GM21825 (cell line): Measurements from ENCODE around the gene RXRA.

Experiments
- ATAC-seq: cut with Tn5 transposase; IDR thresholded peaks from one replicate; pipeline ENCODE4 v1.9.1; 2021; ENCODE audit warnings: mild to moderate bottlenecking, moderate library complexity; ENCODE audit not compliant: unreplicated experiment

Gene RXRA

GRCh38 chr9:134378901-134379338 lies 52.7 kb downstream of the RXRA start:
- no peak for ATAC-seq

GRCh38 chr9:134379831-134380365 lies 53.6 kb downstream of the RXRA start:
- no peak for ATAC-seq

GRCh38 chr9:134380542-134381271 lies 54.5 kb downstream of the RXRA start:
- ATAC-seq: no peak

DNA sequence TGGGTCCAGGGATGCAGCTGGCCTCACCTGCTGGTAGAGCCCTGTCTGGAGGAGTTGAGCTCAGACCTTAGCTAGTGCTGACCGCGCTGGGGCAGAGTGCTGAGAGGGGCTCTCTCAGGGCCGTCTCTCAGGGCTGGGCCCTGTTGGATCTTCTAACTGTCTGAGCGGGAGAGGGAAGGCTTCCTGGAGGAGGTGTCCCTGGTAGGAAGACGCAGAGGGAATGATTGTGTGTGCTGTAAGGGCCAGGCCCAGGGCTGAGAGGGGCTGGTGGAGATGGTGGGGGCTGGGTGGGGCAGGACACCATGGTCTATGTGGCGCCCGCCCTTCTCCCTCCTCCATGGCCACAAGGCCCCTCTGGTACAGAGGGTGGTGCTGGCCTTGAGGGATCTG lies 55.0 kb downstream of the RXRA start:
- no peak for ATAC-seq

- ATAC-seq: no peak
Observed at GRCh38 chr9:134381671-134382516, 55.6 kb downstream of the RXRA start.

DNA sequence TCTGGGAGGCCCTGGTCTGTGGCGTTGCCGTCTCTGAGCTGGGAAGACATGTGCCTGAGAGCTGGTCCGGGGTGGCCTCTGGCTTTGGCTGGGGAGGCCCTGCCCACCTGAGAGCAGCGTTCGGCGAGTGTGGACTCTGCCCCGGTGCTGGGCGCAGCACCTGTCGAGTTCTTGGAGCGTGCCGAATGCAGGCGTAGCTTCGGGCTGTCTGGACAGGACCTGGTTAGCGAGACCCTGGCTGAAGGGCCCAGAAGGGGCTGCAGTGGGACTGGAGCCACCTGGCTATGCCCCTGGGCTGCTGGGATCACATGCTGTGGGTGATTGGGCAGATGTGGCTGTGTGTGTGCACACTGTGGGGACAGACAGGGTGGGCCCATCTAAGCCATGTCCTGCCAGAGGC lies 56.5 kb downstream of the RXRA start:
- ATAC-seq: no peak

DNA sequence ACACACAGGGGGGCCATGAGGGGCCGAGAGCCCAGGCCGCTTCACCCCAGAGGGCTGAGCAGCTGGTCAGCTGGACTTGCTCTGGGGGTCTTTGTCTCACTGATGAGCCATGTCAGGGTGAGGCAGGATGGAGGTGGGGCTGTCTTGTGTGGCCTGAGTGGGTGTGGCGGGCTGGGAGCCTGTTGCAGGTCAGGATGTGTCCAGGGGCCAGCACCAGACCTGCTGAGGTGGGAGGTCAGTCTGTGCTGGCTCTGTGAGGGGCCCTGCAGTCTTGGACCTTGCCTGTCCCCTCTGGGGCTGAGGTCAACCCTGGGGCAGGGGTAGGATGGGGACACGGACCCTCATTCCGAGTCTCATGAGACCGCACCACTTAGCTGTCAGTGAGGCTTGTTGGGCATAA lies 56.9 kb downstream of the RXRA start:
- ATAC-seq: no peak

DNA sequence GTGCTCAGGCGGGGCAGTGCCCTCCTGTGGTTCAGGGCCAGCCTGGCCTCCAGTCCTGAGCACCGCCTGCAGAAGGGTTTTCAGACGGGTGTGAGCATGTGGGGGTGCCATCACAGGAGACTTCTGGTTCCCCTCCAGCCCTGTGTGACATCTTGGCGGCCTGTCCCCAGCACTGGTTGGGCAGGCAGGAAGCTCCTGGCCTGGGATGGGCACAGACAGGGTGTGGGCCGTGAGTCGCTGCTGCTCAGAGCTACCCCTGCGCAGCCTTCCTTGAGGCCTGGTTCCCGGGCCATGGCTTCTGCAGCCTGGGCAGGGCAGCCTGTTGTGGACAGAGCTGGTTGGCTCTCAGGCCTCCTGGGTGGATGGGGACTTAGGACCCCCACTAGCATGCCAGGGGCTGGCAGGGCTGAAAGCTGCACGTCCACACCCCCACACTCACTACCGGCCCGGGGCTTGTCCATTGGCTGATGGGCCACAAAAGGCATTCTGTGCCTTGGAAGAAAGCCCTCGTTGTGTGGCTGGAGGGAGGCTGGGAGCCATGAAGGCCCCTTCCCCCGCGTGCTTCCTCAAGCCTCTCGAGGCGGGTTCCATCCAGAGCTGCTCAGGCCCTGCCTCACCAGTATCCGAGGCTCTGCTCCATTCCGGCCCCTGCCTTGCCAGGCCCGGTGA lies 58.7 kb downstream of the RXRA start:
- no peak for ATAC-seq

DNA sequence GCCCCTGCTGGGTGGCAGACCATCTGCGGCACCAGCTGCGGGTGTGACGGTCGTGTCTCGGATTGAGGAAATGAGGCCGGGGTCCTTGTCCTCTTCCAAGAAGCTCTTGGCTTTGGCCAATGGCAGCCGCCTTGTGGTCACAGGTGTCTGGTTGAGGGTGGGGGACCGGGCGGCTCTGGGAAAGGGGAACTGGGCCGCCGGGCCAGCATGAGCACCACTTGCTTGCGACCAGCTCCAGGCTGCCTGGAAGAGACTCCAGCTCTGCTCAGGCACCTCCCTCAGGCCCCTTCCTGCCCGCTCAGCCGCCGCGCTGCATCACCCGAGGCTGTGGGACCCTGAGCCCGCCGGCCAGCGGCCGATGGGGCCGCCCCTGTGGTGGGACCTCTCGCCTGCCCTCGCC lies 59.7 kb downstream of the RXRA start:
- ATAC-seq: no peak

DNA sequence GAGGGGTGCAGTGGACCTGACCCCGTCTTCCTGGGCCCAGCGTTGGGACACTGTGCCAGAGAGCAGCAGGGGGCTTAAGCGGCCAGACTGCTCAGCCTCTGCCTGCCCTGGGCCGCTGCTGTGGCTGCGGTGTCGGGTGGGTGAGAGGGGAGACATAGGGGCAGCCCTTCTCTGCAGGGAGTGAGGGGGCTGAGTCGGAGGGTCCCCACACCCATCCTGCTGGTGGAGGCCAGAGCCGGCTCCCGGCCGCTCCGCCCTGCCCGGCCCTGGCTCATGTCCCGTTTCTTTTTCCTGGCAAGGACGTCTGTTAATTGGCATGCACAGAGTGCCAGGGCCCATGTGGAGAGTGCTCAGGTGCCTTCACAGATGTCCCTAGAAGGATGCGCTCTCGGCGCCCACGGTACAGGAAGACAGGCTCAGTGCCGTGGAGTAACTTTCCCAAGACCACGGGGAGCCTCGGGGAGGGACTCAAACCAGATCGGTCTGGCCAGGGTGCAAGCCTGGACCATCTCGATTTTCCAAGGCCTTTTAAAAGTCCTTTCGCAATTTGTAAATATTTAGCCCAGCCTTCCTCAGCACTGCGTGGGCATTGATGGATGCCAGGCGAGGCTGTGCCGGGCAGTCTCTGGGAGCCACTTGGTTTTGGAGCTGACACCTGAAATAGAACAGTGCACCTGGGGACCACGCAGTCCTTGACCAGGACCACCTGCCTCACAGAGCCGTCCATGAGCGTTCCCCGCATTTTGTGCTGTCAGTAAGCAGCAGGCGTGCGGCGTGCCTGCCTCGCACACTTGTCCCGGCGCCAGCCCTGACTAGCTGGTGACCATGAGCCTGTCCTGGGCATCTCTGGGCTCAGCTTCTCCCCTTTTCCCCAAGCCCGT lies 60.9 kb downstream of the RXRA start:
- no peak for ATAC-seq

DNA sequence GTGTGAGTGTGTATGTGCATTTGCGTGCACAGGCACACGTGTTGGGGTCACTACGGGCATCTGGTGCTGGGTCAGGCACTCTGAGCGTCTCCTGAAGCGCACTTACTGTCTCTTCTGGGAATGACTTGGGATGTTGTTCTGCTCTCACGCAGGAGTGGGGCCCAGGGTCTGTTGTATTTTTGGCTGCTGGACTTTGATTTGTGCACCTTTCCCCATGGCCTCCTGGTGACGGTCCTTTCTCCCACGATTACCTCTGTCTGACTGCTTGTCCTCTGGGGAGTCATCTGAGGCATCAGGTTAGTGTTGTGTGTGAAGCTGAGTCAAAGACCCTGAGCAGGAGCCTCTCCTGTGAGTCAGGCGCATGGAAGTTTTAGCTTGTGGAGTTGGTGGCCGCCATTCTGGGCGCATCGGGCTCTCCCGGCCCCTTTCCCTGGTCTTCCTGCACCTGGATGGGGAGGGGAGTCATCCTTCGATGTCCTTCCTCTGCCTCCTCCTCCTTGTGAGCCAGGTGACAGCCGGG lies 62.1 kb downstream of the RXRA start:
- ATAC-seq: no peak

- no peak for ATAC-seq
Observed at GRCh38 chr9:134388976-134389375, 62.7 kb downstream of the RXRA start.

DNA sequence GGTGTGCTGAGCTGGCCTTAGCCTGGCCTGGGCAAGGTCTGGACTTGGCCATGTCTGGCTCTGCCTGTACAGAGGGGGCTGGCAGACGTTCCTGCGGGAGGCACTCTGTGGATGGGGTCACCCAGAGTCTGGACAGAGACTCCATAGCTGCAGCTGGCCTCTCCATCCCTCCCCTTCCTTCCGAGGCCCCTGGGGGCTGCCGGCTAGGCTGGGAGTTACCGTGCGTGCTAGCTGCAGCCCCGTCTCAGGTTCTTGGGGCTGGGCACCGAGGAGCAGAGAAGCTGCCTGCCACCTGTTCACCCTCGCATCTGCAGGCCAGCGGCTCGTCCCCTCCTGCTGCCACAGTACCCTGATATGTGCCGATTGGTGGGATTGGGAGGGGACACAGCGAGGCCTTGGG lies 63.4 kb downstream of the RXRA start:
- ATAC-seq: no peak

- ATAC-seq: peak; percentile 37
Observed at GRCh38 chr9:134390537-134390936, 64.3 kb downstream of the RXRA start.

GRCh38 chr9:134390947-134391318 lies 64.7 kb downstream of the RXRA start:
- peak; percentile 17 for ATAC-seq

DNA sequence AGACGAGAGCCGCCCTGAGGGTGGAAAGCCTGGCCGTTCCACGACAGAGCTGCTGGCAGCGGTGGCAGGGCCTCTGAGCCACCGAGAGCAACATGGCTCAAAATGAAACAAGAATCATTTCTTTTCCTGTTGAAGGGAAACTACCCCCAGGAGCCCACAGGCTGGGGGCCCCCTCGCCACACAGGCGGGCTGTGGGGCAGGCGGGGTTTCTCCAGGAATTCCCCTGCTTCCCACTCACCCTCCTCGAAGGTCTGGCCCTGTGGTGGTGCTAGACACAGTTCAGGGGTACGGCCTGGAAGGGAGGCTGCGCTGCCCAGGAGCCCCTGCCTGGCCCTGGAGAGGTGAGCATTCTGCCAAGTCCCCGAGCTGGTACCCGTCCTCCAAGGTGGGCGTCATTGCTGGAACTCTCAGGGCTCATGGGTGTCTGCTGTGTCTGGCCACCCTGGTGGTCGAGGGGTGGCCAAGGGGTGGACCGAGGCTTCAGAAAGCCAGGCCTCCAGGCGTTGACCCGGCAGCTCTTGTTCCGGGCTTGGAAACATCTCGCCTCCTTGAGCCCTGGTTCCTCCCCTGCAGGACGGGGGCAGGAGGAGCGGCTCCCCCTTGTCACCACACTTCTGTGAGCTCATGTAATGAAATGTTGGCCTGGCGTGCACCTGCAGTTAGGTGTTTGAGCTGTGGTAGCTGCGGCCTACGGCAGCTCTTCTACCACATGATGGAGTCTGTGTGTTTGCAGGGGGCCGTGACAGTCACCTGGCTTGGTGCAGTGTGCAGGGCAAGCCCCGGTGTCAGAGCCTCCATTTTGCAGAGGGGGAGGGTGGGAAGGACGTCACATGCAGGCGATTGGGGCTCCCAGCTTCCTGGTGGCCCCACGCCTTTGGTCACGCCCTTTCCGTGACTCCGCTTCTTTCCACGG lies 65.3 kb downstream of the RXRA start:
- ATAC-seq: peak; percentile 37

DNA sequence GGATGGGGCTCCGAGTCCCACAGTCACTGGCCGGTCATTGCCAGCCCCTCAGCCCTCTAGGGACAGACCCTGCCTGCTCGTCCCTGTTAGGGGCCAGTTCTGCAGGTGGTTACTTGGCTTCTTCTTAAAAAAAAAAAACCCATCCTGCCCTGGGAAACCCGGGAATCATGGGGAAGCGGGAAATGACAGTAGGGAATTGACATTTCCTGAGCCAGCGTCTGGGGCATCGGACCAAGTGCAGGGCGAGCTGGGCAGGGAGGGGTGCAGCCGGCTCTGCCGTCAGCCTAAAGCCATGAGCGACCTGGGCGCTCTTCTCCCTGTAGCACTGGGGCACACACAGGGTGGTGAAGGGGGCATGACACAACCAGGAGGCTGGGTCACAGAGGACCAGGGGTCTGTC lies 66.6 kb downstream of the RXRA start:
- ATAC-seq: no peak

GRCh38 chr9:134393582-134394280 lies 67.5 kb downstream of the RXRA start:
- ATAC-seq: no peak
